ENCODE data around the gene ZNF157.
"Not testable (repeated sequence)": the region's sequence is repeated elsewhere in the genome, so short reads cannot be mapped to it uniquely, and the experiment has no call there.

Gene ZNF157

GRCh38 chrX:47370278-47370677 is at the start of gene ZNF157:
ZNF157 (plus strand) TSS chrX:47370578; CDS start chrX:47370669, 91 bp downstream.
- DNase-seq (ENCODE audit: low read depth), result no peak

DNA sequence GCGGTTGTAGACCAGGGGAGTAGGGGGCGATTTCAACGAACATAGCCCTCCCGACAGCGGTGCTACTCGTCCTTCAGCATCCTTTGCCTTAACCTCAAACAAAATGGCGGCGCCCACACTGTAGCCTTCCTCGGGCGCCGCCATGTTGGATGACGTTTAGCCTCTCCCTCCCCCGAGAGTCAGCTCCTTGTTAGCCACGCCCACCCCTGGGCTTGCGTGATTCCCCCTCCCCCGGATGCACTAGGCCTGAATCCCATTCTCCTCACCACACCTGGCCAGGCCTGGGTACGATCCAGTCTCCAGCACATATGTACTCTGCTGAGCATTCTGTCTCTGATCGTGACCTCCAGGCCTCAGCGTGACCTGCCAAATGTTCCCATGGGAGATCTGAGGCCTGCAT is 49.0 kb upstream of the ZNF157 start:
- no peak for DNase-seq (ENCODE audit: low read depth)

- DNase-seq (ENCODE audit: low read depth), result no peak
Measured at GRCh38 chrX:47321823-47322371, 48.5 kb upstream of the ZNF157 start.

DNA sequence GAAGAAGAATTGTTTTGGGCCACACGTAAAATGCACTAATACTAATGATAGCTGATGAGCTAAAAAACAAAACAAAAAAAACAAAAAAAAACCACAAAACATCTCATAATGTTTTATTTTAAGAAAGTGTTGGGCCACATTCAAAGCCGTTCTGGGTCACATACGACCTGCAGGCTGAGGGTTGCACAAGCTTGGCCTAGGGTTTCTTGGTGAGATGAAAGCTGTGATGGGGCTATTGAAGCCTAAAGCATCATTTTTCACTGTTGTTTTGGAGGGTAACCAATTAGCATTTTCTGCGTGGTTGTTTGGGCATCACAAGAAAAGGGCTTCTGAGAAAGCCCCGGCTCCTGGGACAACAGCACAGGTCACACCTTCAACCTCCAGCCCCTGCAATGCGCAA is 42.5 kb upstream of the ZNF157 start:
- no peak for DNase-seq (ENCODE audit: low read depth)

DNA sequence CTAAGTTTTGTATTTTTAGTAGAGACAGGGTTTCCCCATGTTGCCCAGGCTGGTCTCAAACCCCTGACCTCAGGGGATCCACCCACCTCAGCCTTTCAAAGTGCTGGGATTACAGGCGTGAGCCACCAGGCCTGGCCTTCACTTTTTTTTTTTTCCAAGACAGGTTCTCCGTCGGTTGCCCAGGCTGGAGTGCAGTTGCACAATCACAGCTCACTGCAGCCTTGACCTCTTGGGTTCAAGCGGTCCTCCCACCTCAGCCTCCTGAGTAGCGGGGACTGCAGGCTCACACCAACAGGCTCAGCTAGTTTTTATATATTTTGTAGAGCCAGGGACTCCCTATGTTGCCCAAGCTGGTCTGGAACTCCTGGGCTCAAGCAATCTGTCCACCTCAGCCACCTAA is 37.6 kb upstream of the ZNF157 start:
- DNase-seq (ENCODE audit: low read depth), result not testable (repeated sequence)

DNA sequence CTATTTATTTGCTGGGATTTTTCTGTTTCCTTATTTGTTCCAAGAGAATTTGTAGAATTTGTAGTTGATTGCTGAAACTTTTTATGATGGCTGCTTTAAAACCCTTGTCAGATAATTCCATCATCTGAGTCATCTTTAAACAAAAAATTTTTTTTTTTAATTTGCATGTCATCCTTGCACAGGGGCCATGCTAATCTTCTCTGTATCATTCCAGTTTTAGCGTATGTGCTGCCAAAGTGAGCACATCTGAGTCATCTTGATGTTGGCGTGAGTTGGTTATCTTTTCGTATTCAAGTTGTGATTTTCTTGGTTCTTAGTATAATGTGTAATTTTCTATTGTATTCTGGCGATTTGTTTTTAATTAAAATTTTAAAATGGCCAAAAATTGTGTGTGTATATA is 18.7 kb upstream of the ZNF157 start:
- DNase-seq (ENCODE audit: low read depth), result no peak

GRCh38 chrX:47358387-47359065 is 11.9 kb upstream of the ZNF157 start:
- no peak for DNase-seq (ENCODE audit: low read depth)

- no peak for DNase-seq (ENCODE audit: low read depth)
Measured at GRCh38 chrX:47360423-47361179, 9.8 kb upstream of the ZNF157 start.

GRCh38 chrX:47361538-47362511 is 8.6 kb upstream of the ZNF157 start:
- no peak for DNase-seq (ENCODE audit: low read depth)

DNA sequence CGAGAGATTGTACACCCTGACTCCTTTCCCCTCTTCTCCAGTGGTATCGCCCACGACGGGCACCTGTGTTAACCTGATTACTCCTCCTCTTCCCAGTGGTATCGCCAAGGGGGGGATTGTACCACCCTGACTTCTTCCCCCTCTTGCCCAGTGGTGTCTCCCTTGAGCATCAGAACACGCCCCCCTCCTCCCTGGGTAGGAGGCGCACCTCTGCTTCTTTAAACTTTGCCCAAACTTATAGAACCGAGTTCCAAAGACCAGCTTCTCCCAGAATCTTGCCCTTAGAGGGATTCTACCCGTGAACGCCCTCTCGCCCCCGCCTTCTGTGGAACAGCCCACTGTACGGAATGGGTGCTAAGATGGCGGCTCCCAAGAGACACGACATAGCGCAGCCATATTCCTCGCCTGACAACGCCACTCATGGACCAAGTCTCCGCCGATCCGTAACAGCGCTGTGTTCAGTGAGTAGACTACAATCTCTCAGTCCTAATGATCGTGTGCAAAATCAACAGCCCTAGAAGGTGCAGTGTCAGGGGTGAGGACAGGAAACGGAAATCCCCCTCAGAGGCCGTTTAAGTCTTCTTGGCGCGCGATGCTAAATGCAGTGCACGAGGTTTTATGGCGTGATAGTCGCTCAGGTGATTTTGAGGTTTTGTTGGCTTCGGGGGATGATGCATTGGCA is 4.2 kb upstream of the ZNF157 start:
- DNase-seq (ENCODE audit: low read depth), result no peak

GRCh38 chrX:47373198-47373597 is 2.8 kb downstream of the ZNF157 start:
- DNase-seq (ENCODE audit: low read depth), result no peak

- DNase-seq (ENCODE audit: low read depth), result no peak
Measured at GRCh38 chrX:47380268-47380667, 9.9 kb downstream of the ZNF157 start.

DNA sequence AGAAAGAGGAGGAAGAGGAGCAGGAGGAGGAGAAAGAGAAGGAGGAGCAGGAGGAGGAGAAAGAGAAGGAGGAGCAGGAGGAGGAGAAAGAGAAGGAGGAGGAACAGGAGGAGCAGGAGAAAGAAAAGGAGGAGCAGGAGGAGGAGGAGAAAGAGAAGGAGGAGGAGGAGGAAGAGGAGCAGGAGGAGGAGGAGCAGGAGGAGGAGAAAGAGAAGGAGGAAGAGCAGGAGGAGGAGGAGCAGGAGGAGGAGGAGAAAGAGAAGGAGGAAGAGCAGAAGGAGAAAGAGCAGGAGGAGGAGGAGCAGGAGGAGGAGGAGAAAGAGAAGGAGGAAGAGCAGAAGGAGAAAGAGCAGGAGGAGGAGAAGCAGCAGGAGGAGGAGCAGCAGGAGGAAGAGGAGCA is 10.5 kb downstream of the ZNF157 start:
- not testable (repeated sequence) for DNase-seq (ENCODE audit: low read depth)

- DNase-seq (ENCODE audit: low read depth), result no peak
Measured at GRCh38 chrX:47384502-47384901, 14.1 kb downstream of the ZNF157 start.

DNA sequence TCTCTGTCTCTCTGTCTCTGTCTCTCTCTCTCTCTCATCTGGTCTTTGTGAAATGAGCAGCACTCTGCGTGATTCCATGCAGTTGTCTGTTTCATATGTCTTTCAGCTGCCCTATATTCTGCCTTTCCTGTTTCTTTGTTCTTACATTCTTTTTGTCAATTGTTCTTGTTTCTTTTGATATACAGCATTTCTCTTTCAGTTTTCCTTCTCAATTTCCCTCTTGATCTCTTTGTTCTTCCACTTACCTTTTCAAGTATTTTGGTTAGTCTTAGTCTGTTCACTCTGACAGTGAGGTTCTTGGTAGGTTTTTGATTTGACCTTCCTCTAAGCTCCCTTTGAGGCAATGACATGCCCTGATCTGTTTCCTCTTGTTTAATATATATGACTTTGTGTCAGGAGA is 20.4 kb downstream of the ZNF157 start:
- no peak for DNase-seq (ENCODE audit: low read depth)

DNA sequence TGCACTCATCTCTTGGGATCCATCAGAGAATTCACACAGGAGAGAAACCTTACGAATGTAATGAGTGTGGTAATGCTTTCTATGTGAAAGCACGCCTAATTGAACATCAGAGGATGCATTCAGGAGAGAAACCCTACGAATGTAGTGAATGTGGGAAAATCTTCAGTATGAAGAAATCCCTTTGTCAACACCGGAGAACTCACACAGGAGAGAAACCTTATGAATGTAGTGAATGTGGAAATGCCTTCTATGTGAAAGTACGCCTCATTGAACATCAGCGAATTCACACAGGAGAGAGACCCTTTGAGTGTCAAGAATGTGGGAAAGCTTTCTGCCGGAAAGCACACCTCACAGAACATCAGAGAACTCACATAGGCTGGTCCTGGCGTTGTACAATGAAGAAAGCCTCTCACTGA is 42.8 kb downstream of the ZNF157 start:
- DNase-seq (ENCODE audit: low read depth), result no peak

DNA sequence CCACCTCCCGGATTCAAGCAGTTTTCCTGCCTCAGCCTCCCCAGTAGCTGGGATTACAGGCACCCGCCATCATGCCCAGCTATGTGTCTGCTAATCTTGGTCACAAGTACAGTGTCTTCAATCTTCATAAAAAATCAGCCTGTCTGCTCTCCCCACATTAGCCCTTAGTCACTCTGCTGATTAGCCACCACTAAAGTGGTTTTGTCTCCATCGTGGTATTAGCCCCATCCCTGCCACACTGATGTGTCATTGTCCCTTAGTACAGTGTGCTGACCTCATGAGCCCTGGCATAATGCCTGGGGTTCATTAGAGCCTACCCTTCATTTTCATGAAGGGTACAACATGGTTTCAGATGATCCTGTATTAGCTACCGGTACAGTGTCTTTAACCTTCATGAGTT is 49.9 kb downstream of the ZNF157 start:
- DNase-seq (ENCODE audit: low read depth), result no peak

GRCh38 chrX:47420962-47421361 is 50.6 kb downstream of the ZNF157 start:
- no peak for DNase-seq (ENCODE audit: low read depth)

- no peak for DNase-seq (ENCODE audit: low read depth)
Measured at GRCh38 chrX:47422444-47422843, 52.1 kb downstream of the ZNF157 start.

- DNase-seq (ENCODE audit: low read depth), result no peak
Measured at GRCh38 chrX:47430925-47431324, 60.5 kb downstream of the ZNF157 start.

- DNase-seq (ENCODE audit: low read depth), result no peak
Measured at GRCh38 chrX:47446431-47446830, 76.1 kb downstream of the ZNF157 start.

GRCh38 chrX:47446971-47447370 is 76.6 kb downstream of the ZNF157 start:
- no peak for DNase-seq (ENCODE audit: low read depth)
